GM18858 (cell line): ENCODE results near the gene SLC44A3.
"Not testable (repeated sequence)": the region's sequence is repeated elsewhere in the genome, so short reads cannot be mapped to it uniquely, and the experiment has no call there.

Experiments used
- ATAC-seq: cut with Tn5 transposase; IDR thresholded peaks from one replicate; pipeline ENCODE4 v1.9.1; 2021; ENCODE audit not compliant: unreplicated experiment

The SLC44A3 gene

DNA sequence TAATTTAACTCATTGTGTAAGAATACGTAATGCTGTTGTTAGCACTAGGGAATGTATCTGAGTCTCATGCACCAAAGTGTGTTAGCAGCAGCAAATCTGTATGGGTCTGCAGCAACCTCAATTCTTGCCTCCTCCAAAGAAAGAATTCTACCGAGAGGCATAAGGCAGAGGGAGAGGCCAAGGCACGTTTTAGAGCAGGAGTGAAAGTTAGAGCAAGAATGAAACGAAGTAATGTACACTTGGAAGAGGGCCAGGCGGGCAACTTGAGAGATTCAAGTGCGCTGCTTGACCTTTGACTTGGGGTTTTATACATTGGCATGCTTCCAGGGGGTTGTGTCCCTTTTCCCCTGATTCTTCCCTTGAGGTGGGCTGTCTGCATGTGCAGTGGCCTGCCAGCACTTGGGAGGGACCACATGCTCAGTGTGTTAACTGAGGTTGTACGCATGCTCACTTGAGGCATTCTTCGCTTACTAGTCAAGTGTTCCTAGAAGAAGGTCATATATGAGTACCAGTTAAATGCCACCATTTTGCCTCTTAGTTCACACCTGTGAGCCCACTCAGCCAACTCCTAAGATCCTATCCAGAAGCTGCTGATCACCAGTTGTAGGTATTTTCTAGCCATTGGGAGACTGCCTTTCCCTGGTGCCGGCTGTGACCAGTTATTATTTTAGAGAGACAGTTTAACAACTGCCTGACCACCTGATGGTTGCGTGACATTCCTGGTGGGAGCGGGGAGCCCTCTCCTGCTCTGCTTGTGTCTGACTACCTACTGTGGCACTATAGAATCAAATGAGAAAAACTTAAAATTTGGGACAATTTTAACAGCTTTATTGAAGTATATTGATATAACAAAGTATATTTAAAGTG, 109.4 kb downstream of the SLC44A3 start:
- ATAC-seq = no peak

DNA sequence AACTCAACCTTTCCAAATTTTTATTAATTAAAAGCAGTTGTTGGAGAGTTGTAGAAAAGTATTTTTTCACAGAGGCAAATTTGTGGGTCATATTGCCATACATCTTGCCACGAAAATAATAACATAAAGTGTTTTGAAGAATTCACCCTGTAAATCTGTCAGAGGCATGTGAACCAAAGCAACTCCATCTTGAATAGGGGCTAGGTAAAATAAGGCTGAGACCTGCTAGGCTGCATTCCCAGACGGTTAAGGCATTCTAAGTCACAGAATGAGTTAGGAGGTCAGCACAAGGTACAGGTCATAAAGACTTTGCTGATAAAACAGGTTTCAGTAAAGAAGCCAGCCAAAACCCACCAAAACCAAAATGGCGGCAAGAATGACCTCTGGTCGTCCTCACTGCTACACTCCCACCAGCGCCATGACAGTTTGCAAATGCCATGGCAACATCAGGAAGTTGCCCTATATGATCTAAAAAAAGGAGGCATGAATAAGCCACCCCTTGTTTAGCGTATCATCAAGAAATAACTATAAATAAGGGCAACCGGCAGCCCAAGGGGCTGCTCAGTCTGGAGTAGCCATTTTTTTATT, 111.2 kb downstream of the SLC44A3 start:
- ATAC-seq = no peak

DNA sequence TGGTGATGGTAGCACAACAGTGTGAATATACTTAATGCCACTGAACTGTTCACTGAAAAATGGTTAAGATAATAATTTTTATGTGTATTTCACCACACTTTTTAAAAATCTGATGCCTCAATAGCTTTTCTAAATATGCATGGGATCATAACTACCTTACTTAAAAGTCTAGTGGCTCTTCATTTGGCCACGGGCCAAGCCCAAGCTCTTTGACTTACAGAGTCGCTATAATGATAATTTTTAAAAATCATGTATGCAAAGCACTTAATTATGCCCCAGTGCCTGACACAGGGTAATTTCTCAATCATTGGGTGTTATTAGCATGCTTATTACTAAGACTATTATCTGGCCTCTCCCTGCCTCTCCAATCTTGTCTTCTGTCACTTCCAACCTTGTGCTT, 114.4 kb downstream of the SLC44A3 start:
- no peak for ATAC-seq

- ATAC-seq = no peak
Observed at GRCh38 chr1:94935034-94935433, 114.9 kb downstream of the SLC44A3 start.

- ATAC-seq = no peak
Observed at GRCh38 chr1:94935476-94935875, 115.3 kb downstream of the SLC44A3 start.

DNA sequence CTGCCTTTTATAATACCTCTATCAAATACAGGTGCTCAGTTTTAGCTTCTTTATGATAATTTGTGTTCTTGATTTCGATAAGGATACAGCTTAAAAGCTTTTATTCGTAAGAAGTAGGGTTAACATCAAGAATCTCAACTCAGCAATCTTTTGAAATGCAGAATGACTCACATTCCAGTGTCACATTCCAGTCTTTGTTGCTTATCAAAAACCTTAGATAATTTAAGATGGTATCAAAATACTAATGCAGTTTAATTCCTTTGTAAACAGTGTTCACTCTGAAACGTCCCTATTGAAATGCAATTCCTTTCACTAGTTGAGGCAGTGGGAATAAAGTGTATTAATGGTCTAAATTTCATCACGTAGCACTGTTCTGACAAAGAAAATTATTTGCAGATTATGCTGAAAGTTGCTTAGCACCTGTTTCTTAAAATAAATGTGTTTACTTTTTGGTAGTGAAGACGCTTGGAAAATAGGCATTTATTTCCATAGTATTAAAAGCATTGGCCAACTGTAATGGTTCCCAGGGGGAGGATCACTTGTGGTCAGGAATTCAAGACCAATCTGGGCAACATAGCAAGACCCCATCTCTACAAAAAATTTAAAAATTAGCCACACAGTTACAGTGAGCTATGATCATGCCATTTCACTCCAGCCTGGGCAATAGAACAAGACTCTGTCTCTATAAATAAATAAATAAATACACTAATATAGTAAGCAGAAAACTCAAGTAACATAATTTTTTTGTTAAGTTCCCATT, 116.9 kb downstream of the SLC44A3 start:
- no peak for ATAC-seq

DNA sequence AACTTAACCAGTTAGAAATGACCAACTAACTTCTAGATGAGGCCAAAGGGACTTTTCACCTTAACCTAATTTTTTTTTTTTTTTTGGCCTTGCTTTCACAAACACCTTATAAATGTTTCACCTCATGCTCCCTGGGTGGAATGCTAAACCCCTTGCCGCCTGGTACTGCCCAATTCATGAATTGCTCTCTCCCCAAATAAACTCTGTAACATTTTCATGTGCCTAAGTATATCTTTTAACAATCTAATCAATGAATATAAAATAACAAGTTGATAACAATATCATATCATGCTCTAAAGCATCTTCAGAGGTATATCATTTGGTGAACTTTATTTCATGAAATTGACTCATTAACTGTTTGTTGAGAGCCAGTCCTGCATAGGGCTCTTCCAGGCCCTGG, 117.7 kb downstream of the SLC44A3 start:
- ATAC-seq = no peak

GRCh38 chr1:94940738-94941137, 120.6 kb downstream of the SLC44A3 start:
- ATAC-seq = no peak

DNA sequence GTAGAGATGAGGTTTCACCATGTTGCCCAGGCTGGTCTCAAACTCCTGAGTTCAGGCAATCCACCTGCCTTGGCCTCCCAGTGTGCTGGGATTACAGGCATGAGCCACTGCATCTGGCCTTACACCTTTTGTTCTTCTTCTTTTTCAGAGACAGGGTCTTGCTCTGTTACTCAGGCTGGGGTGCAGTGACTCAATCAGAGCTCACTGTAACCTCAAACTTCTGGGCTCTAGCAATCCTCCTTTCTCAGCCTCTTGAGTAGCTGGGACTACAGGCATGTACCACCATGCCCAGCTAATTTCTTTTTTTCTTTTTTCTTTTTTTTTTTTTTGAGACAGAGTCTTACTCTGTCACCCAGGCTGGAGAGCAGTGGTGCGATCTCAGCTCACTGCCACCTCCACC, 121.3 kb downstream of the SLC44A3 start:
- ATAC-seq = not testable (repeated sequence)

GRCh38 chr1:94942171-94943128, 122.3 kb downstream of the SLC44A3 start:
- no peak for ATAC-seq
